Astrocyte of the hippocampus (primary cell): ENCODE measurements around the gene MYO18B.
A peak's percentile ranks its signal among the peaks of the same experiment; 100 is the strongest.

Experiments
- DNase-seq: peaks from one replicate; pipeline ENCODE4 v3.0.0; 2011; ENCODE audit warnings: low read depth, low spot score

Gene MYO18B

GRCh38 chr22:25749420-25750169 is 7.6 kb downstream of the MYO18B start:
- DNase-seq, result no peak

DNA sequence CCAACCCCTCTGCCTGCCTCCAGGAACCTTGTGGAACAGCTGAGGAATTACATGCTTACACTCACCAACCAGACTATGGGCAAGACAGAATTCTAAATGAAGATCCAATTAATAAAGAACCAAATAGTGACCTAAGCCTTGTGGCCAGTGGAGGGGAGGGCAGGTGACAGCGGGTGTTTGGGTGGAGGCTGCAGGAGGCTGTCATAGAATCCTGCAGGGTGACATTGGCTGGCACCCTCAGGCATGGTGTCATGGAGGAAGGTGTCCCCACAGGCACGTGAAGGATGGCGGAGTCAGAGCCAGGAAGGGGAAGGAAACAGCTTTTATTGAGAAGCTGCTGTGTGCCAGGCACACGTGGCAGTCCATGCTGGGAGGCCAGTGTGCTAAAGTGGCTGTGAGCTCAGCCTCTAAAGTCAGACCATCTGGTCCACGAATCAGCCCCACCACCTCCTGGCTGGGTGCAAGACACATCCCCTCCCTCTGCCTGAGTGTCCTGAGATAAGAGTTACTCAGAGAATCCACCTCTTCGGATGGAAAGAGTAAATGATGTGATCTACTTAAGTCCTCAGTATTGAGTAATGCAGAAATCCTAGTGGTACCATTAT is 8.7 kb downstream of the MYO18B start:
- DNase-seq, result no peak

GRCh38 chr22:25751174-25751581 is 9.2 kb downstream of the MYO18B start:
- no peak for DNase-seq

GRCh38 chr22:25752615-25753214 is 10.7 kb downstream of the MYO18B start:
- DNase-seq, result no peak

DNA sequence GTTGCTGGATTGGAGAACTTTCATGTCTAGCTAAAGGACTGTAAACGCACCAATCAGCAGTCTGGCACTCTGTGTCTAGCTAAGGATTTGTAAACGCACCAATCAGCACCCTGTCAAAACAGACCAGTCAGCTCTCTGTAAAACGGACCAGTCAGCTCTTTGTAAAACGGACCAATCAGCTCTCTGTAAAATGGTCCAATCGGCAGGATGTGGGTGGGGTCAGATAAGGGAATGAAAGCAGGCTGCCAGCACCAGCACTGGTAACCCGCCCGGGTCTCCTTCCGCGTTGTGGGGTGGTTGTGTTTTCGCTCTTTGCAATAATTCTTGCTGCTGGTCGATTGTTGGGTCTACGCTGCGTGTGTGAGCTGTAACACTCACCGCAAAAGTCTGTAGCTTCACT is 11.3 kb downstream of the MYO18B start:
- no peak for DNase-seq

DNA sequence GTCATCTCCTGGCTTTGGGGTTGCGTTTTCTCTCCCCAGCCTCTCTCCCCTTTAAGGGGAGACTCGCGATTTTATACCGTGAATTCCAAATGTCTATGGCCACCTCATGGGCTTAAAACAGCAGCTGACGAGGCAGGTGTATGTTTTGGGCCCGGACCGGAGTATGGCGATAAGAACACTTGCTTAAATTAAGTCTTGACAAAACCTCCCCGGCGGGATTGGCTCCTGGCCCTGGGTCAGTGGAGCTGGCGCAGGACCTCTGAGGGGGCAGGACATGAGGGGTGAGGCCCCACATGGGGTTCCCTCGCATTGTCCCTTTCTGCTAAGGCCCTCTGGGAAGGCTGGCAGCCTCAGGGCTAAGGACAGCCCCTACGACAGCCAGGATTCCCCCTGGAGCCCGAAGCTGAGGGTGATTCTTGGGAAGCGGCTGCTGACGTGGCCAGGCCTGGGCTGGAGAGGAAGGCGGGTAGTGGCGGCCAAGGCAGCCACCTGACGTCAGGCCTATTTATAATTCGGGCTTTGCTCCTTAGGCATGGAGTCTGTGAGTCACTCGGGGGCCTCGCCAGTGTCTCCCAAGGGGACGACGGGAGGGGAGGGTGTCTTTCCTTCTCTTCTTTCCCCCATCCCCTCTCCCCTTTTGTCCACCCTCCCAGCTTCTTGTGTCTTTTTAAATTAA is 12.7 kb downstream of the MYO18B start:
- DNase-seq, result peak; percentile 92

- DNase-seq, result no peak
These were observed 15.7 kb downstream of the MYO18B start for GRCh38 chr22:25757686-25758085.

- no peak for DNase-seq
These were observed 16.3 kb downstream of the MYO18B start for GRCh38 chr22:25758316-25758715.

GRCh38 chr22:25759825-25760231 is 17.8 kb downstream of the MYO18B start:
- DNase-seq, result peak; percentile 94

GRCh38 chr22:25760294-25760693 is 18.3 kb downstream of the MYO18B start:
- DNase-seq, result no peak

DNA sequence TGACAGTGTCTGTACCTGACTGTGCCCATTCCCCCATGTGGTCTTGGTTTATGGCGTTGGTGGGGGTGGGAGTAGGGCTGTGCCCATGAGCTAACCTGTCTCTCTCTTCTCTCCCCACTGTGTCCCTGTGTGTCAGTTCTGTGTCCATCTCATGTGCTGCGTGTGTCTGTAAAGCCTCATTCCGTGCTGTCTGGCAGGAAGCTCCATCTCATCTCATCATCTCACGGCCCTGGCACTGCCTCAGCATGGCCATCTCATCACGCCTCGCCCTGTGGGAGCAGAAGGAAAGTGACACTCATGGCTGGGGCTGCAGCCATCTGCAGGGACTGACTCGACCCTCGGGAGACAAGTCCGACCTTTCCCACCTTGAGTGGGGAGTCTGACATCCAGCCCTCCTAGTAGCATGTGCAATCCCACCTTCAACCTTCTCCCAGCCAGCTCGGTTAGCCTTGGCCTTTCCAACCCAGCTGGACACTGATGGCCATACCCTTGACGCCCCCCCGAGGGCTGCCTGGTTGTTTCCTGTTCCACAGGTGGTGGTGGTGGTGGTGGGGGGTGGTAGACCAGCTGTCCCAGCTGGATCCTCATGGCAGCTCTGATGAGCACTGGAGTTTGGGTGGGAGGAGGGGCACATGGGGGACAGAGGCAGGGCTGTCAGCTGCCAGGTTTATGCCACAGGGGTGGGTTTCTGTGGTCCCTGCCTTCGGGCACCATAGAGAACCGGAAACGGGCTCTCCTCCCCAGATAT is 19.0 kb downstream of the MYO18B start:
- DNase-seq, result no peak

DNA sequence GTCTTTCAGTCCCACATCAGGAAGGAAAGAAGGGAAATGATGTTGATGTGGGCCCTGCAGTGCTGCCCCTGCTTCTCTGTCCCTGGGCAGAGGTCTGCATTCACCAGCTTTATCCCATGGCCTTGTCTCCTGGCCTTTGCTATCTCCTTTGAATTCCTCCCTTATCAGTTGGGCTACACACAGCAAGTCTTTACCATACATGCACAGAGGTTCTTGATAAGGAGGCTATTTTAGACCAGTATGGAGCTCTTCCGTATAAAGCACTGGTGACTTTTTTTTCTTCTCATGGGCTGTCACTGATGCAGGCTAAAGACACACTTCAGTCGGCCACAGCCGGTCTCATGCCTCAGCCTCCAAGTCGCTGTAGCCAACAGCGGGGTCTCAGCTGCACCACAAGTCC is 20.2 kb downstream of the MYO18B start:
- DNase-seq, result no peak

- no peak for DNase-seq
These were observed 21.3 kb downstream of the MYO18B start for GRCh38 chr22:25763239-25763777.

DNA sequence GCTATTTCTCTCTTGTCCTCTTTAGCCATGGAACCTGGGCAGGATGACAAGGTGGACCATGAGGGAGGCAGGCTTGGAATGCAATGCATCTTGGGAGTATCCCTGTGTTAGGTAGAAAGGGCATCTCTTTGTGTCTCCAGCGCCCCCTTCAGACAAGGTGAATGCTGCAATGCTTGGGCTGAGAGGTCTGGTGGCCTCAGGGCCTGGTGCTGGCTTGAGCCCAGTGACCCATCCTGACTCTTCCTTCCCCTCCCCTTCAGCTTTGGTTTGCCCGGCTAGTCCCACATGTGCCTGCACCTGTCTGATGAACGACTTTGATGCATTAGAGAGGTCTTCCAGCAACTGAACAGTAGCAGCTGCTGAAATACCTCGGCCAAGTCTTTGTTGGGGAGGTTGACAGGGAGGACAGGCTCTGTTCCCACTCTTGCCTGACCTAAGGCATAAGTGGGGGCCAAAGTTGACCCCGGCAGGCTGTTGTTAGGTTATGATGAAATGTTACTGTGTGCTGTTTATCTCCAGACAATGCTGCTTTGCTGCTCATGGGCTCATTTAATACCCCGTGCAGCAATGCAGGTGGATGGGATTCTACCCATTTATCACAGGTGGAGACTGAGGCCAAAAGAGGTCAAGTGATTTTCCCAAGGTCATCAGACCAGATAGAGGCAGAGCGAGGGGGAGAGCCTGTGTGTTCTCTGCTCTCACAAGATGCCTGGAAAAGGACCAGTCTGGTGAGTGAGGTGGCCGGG is 22.5 kb downstream of the MYO18B start:
- DNase-seq, result no peak

- DNase-seq, result no peak
These were observed 23.0 kb downstream of the MYO18B start for GRCh38 chr22:25765016-25765367.

DNA sequence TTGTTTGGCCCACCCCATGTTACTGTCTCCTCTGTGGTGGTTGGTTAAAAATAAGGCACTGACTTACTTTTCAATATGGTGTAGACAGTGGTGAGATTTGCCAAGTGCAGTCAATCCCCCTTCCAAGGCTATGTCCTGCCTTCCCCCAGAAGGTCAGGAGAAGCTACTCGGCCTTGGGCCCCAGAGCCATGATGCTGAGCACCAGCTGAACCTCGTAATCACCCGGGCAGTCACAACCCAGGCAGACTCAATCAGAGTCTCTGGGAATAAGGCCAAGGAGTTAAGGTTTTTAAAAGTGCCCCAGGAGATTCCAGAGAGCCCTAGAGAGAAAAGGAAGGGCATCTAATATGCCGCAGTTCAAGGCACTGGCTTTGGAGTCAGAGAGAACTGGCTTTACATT is 23.8 kb downstream of the MYO18B start:
- DNase-seq, result no peak

- no peak for DNase-seq
These were observed 24.4 kb downstream of the MYO18B start for GRCh38 chr22:25766418-25766817.

DNA sequence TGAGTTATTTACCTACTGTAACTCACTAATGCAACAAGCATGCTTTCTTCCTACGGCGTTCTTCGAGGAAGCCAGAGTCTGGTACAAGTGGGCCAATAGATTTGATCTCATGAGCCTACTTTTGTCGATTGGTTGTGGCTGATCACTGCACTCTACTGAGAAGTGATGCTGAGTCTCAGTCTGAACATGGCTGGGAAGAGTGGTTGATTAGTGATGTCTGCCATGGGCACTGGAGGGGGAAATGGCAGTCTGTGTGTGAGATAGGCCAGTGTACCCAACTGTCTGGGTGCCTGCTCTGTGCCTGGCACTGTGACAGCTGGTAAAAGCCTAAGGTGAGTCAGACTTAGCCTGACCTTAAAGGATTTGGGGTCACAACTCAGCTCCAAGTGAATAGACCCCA is 28.3 kb downstream of the MYO18B start:
- no peak for DNase-seq

DNA sequence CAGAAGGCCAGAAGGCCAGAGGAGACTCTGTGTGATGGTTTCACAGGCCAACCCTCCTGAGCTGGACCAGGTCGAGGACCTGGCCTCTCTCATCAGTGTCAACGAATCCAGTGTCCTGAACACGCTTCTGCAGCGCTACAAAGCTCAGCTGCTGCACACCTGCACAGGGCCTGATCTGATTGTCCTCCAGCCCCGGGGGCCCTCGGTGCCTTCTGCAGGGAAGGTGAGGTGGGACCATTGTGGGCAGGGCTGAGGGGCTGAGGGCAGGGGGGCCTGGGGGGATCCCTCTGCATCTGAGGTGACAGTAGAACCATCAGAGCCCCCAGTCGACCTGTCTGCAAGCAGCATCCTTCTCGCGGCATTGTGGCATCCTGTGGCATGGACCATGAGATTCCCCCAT is 30.3 kb downstream of the MYO18B start:
- DNase-seq, result no peak

- no peak for DNase-seq
These were observed 32.6 kb downstream of the MYO18B start for GRCh38 chr22:25774575-25775026.

GRCh38 chr22:25775531-25775930 is 33.5 kb downstream of the MYO18B start:
- peak; percentile 38 for DNase-seq
